Heart right ventricle (tissue), 16 donors: ENCODE data around the gene EXOC3L4. TPM values are rescaled to one million over a fixed set of nuclear protein-coding genes. Genes with fewer than 3 reads are reported as not detected.

Experiments used
- ATAC-seq, 8 donors: fragments of 200-7000 bp; cut with Tn5 transposase; one replicate each; pipeline ENCODE4 v1.9.1; 2020; ENCODE audit warnings: mild to moderate bottlenecking in 8 of 8, moderate library complexity in 8 of 8, moderate number of reproducible peaks in 1 of 8
- DNase-seq, 2 donors: peaks; one replicate each; pipeline ENCODE4 v3.0.0-alpha.2; 2020
- H3K27ac ChIP-seq, 10 donors: fragments of 200-600 bp; sonication (generic) in 2 of 10; one replicate each; pipeline versions ENCODE4 v1.5.0 to v1.8.0; 2020 to 2022; ENCODE audit warnings: mild to moderate bottlenecking in 3 of 10
- H3K27me3 ChIP-seq, 7 donors: fragments of 200-600 bp; one replicate each; pipeline ENCODE4 v1.8.0; 2021 to 2022; ENCODE audit warnings: mild to moderate bottlenecking in 2 of 7
- H3K36me3 ChIP-seq, 9 donors: fragments of 200-600 bp; sonication (generic) in 1 of 9; one replicate each; pipeline versions ENCODE4 v1.5.0 to v1.8.0; 2020 to 2022; ENCODE audit warnings: mild to moderate bottlenecking in 2 of 9
- H3K4me1 ChIP-seq, 9 donors: fragments of 200-600 bp; sonication (generic) in 1 of 9; one replicate each; pipeline versions ENCODE4 v1.5.0 to v1.8.0; 2020 to 2022; ENCODE audit warnings: mild to moderate bottlenecking in 4 of 9
- H3K4me3 ChIP-seq, 10 donors: fragments of 200-600 bp; sonication (generic) in 2 of 10; one replicate each; pipeline versions ENCODE4 v1.5.0 to v1.8.0; 2020 to 2022; ENCODE audit warnings: mild to moderate bottlenecking in 7 of 10, moderate library complexity in 2 of 10
- H3K9me3 ChIP-seq, 11 donors: fragments of 200-600 bp in 10 of 11; sonication (generic) in 2 of 11; one replicate each; pipeline versions ENCODE4 v1.5.0 to v1.8.0; 2013 to 2022; ENCODE audit warnings: mild to moderate bottlenecking in 2 of 11, control low read depth in 1 of 11, moderate library complexity in 1 of 11
- WGBS, 2 donors: extraction: QIAGEN DNeasy Blood & Tissue Kit; methylation state at CpG; one replicate each; pipeline ENCODE4 v1.1.7; 2013; ENCODE audit warnings: inconsistent platforms in 1 of 2; 5-methylcytosine and 5-hydroxymethylcytosine counted together
- intact Hi-C, 10 donors: fragments of 100-400 bp; cut with DNase I; formaldehyde crosslinking; loops; one replicate each; pipeline versions ENCODE4 v1.11.1 to v1.14.2; 2022
- polyA plus RNA-seq, 2 donors: library from polyadenylated mRNA; stranded (reverse); fragments of 200-250 nt; gene quantifications; one replicate each; pipeline ENCODE4 v1.2.3, GENCODE V29; 2013
- total RNA-seq, 10 donors: library from RNA; stranded (reverse); fragmentation: NEBNext Ultra II Directional in 3 of 10; extraction: Animal tissue kit (Norgen Biotek cat#: 25700) in 3 of 10; gene quantifications; one replicate each; pipeline versions ENCODE4 v1.2.1 to v1.2.4, GENCODE V29; 2021 to 2023
- TF ChIP-seq, protein P1 (sequence below), 9 donors: fragments of 200-600 bp; sonication (generic) in 2 of 9; IDR thresholded peaks; one replicate each; pipeline versions ENCODE4 v1.5.0 to v1.8.0; 2021 to 2022; ENCODE audit warnings: antibody characterized with exemption in 9 of 9, mild to moderate bottlenecking in 5 of 9, moderate library complexity in 1 of 9
- donor health status: Arrhythmogenic right ventricular cardiomyopathy.
- donor health status: ischemic (EF 13 %, LVEDD 7.1; RV severe dilation, severe dysfunction).
- donor health status: healthy with polysubstance abuse.
- donor health status: DM: no; HTN: yes; CAD: no.
- donor health status: DM: no; HTN: no; CAD: no.
- donor health status: ischemic (EF 25% LVEDD 6.9; RV normal size, moderate dysfunction).
- donor health status: ischemic (EF 25% LVEDD 5.7; RV mildly dilated, moderate dysfunction).
- donor health status: healthy.
- donor health status: DM: yes; HTN: yes; CAD: no.
- donor health status: Ischemic cardiomyopathy.
- donor health status: ischemic (EF 35%, LVEDD 5.7; RV mildly dilated, moderate dysfunction).
- donor health status: nonischemic (EF 11% LVEDD 7.7; RV severe dilation, severe dysfunction).
- donor health status: DM: yes; HTN: yes; CAD: no.
- donor health status: PGD.
- donor health status: ischemic (EF 29% LVEDD 5.4; RV normal size, mild dysfunction).
- donor health status: nonischemic (EF 23%, LVEDD 6.1; RV moderate dilation, normal function).

EXOC3L4 gene
- total and polyA plus RNA-seq, 12 donors = 0.16 to 2.0 (median 0.50) TPM; not detected in 4

DNA sequence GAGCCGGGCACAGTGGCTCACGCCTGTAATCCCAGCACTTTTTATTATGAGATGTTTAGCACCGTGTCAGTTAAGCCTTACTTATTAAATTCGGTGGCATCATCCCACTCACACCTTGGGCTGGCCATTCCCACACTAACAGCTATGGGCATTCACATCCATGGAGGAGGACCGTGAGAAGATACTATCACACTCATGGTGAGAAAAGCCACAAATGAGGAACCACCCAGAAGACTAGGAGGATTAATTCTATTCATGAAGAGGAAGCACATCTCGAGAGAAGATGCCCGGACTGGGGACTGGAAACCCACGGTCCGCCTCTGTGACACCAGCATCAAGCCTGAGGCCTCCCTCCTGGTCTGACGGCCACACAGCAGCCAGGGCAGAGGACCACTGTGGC lies 42.1 kb upstream of the EXOC3L4 start:
- no peaks in the 10 kb centered on the region for H3K9me3 ChIP-seq
- H3K27ac ChIP-seq = no peak overlapping the region
- no peak overlapping the region for H3K4me3 ChIP-seq
- peaks cover 0 to 9% (median 0%) of the 10 kb centered on the region in 7 donors for H3K27me3 ChIP-seq
- ATAC-seq (no peak), DNase-seq (no peak)
- peaks cover 5 to 70% (median 44%) of the 10 kb centered on the region in 9 donors for H3K4me1 ChIP-seq
- TF ChIP-seq, protein P1, sequence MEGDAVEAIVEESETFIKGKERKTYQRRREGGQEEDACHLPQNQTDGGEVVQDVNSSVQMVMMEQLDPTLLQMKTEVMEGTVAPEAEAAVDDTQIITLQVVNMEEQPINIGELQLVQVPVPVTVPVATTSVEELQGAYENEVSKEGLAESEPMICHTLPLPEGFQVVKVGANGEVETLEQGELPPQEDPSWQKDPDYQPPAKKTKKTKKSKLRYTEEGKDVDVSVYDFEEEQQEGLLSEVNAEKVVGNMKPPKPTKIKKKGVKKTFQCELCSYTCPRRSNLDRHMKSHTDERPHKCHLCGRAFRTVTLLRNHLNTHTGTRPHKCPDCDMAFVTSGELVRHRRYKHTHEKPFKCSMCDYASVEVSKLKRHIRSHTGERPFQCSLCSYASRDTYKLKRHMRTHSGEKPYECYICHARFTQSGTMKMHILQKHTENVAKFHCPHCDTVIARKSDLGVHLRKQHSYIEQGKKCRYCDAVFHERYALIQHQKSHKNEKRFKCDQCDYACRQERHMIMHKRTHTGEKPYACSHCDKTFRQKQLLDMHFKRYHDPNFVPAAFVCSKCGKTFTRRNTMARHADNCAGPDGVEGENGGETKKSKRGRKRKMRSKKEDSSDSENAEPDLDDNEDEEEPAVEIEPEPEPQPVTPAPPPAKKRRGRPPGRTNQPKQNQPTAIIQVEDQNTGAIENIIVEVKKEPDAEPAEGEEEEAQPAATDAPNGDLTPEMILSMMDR (IDR thresholded peaks at IDR 0.05) = no peak
- peaks cover 0 to 20% (median 0%) of the 10 kb centered on the region in 9 donors for H3K36me3 ChIP-seq
- intact Hi-C loops = loop anchor here in 2 of 10 donors (10.0 kb wide), 2 partner anchors 458 to 792 kb away; partner anchors contain the start of genes PPP1R13B (in 1 of the 2) and RCOR1 (in 1 of the 2)
- WGBS, 2 donors = 76 to 86% methylated on average over 10 of the region's 10 CpGs

DNA sequence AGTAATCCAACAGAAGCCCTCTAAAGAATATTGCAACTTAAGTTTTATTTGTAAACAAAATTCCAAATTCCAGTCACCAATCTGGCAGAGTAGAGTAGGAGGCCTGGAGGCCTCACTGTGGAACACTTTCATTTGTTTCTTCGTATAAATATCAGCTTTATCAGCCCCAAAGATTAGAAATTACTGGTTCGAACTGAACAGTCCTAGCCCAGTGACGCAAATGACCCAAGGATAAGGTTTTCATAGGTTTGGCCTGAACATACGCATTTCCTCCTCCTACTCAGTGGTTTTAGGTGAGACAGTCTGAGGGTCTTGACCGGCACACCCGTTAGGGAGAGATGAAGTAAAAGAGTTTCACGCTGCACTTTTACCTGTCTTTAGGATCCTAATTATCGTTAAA lies 38.8 kb upstream of the EXOC3L4 start:
- Histone ChIP-seq H3K4me3 (peak overlapping the region in 9 of 10 donors; percentile 90 to 100 (median 99)), H3K27me3 (peaks cover 0 to 30% (median 0%) of the 10 kb centered on the region in 7 donors), H3K4me1 (peaks cover 12 to 71% (median 57%) of the 10 kb centered on the region in 9 donors), H3K9me3 (no peaks in the 10 kb centered on the region), H3K36me3 (peaks cover 0 to 15% (median 0%) of the 10 kb centered on the region in 9 donors), H3K27ac (peak overlapping the region in 9 of 10 donors; percentile 32 to 100 (median 97))
- WGBS, 2 donors = 41 to 46% methylated on average over 8 of the region's 8 CpGs
- intact Hi-C loops = loop anchor here in 2 of 10 donors (2.0 to 10.0 kb wide), 4 partner anchors 19 to 789 kb away; partner anchors contain the start of genes PPP1R13B (in 1 of the 2) and RCOR1 (in 1 of the 2)
- no peak for DNase-seq
- TF ChIP-seq, protein P1 (IDR thresholded peaks at IDR 0.05) = no peak
- peak in 3 of 8 donors; percentile 22 to 55 (median 41) for ATAC-seq

DNA sequence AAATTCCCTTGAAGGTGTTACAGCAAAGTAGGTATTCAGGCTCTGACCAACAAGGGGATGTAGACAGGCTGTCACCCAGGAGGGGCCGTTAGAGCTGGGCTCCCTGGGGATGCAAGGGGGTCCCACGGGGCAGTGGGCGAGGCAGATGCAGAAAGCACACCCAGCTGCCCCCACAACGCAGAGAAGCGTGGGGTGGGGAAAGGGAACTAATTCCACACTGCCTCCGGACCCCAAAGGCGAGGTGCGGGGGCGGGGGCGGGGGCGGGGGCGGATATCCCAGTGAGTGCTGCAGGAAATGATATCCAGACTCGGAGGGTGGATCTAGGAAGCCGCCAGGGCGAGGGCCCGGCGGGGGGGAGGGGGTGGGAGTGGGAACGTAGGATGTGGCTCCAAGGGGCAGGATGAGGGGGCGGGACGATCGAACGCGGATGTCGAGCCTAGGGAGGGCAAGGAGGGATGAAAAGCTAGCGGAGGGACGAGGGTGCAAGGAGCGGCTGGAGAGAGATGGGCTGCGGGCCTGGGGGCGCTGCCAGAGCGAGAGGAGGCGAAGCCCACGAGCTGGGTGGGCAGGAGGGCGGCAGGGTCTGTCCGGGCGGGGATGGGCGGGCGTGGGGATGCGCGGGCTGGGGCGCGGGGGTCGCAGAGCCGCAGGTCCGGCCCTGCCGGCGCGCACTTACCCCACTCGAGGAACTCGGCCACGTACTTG lies 38.0 kb upstream of the EXOC3L4 start:
- Histone ChIP-seq H3K36me3 (peaks cover 0 to 15% (median 0%) of the 10 kb centered on the region in 9 donors), H3K27ac (peak overlapping the region; percentile 95 to 100 (median 97)), H3K27me3 (peaks cover 0 to 30% (median 0%) of the 10 kb centered on the region in 7 donors), H3K4me3 (peak overlapping the region; percentile 85 to 100 (median 98)), H3K4me1 (peaks cover 12 to 63% (median 49%) of the 10 kb centered on the region in 9 donors), H3K9me3 (no peaks in the 10 kb centered on the region)
- TF ChIP-seq, protein P1 (IDR thresholded peaks at IDR 0.05) = no peak
- peak; percentile 82 to 91 for DNase-seq
- WGBS, 2 donors = 0 to 1% methylated on average over 37 to 50 of the region's 50 CpGs
- ATAC-seq = peak; percentile 41 to 87 (median 71)
- intact Hi-C loops = loop anchor here in 3 of 10 donors (1.0 to 10.0 kb wide), 5 partner anchors 18 to 788 kb away; partner anchors contain the start of genes PPP1R13B (in 1 of the 3) and RCOR1 (in 1 of the 3)

DNA sequence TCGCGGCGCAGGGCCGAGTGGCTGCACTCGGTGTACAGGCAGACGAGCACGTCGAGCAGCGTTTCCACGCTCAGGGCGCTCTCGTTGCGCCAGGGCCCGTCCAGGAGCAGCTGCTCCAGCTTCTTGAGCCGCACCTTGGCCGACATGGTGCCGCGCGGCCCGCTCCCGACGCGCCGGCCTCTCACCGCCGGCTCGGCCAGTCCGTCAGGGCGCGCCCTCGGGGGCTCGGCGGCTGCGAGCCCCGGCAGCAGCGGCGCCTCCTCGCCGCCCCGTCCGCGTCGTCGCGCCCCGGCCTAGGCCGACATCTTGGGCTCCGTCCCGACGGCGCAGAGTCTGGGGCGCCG lies 37.5 kb upstream of the EXOC3L4 start:
- peak overlapping the region; percentile 85 to 100 (median 98) for H3K4me3 ChIP-seq
- TF ChIP-seq, protein P1 (IDR thresholded peaks at IDR 0.05) = no peak
- intact Hi-C loops = loop anchor here in 3 of 10 donors (1.0 to 10.0 kb wide), 5 partner anchors 18 to 788 kb away; partner anchors contain the start of genes PPP1R13B (in 1 of the 3) and RCOR1 (in 1 of the 3)
- H3K27me3 ChIP-seq = peaks cover 0 to 30% (median 0%) of the 10 kb centered on the region in 7 donors
- peak overlapping the region; percentile 95 to 100 (median 97) for H3K27ac ChIP-seq
- ATAC-seq = peak in 2 of 8 donors; percentile 1 to 3
- peaks cover 0 to 15% (median 0%) of the 10 kb centered on the region in 9 donors for H3K36me3 ChIP-seq
- no peaks in the 10 kb centered on the region for H3K9me3 ChIP-seq
- DNase-seq = peak in 1 of 2 donors; percentile 48
- H3K4me1 ChIP-seq = peaks cover 12 to 60% (median 46%) of the 10 kb centered on the region in 9 donors
- WGBS, 2 donors = 0 to 1% methylated on average over 42 to 53 of the region's 53 CpGs
